Measurements from ENCODE around the gene HIP1R.

GRCh38 chr12:122872815-122873361, 37.6 kb downstream of the HIP1R start:
- TF ChIP-seq, protein P1, sequence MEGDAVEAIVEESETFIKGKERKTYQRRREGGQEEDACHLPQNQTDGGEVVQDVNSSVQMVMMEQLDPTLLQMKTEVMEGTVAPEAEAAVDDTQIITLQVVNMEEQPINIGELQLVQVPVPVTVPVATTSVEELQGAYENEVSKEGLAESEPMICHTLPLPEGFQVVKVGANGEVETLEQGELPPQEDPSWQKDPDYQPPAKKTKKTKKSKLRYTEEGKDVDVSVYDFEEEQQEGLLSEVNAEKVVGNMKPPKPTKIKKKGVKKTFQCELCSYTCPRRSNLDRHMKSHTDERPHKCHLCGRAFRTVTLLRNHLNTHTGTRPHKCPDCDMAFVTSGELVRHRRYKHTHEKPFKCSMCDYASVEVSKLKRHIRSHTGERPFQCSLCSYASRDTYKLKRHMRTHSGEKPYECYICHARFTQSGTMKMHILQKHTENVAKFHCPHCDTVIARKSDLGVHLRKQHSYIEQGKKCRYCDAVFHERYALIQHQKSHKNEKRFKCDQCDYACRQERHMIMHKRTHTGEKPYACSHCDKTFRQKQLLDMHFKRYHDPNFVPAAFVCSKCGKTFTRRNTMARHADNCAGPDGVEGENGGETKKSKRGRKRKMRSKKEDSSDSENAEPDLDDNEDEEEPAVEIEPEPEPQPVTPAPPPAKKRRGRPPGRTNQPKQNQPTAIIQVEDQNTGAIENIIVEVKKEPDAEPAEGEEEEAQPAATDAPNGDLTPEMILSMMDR (IDR thresholded peaks at IDR 0.05) = no peak
- TF ChIP-seq TEAD4 (IDR thresholded peaks at IDR 0.05; ENCODE audit: borderline replicate concordance, insufficient read depth) = no peak
- TF ChIP-seq, protein P2, sequence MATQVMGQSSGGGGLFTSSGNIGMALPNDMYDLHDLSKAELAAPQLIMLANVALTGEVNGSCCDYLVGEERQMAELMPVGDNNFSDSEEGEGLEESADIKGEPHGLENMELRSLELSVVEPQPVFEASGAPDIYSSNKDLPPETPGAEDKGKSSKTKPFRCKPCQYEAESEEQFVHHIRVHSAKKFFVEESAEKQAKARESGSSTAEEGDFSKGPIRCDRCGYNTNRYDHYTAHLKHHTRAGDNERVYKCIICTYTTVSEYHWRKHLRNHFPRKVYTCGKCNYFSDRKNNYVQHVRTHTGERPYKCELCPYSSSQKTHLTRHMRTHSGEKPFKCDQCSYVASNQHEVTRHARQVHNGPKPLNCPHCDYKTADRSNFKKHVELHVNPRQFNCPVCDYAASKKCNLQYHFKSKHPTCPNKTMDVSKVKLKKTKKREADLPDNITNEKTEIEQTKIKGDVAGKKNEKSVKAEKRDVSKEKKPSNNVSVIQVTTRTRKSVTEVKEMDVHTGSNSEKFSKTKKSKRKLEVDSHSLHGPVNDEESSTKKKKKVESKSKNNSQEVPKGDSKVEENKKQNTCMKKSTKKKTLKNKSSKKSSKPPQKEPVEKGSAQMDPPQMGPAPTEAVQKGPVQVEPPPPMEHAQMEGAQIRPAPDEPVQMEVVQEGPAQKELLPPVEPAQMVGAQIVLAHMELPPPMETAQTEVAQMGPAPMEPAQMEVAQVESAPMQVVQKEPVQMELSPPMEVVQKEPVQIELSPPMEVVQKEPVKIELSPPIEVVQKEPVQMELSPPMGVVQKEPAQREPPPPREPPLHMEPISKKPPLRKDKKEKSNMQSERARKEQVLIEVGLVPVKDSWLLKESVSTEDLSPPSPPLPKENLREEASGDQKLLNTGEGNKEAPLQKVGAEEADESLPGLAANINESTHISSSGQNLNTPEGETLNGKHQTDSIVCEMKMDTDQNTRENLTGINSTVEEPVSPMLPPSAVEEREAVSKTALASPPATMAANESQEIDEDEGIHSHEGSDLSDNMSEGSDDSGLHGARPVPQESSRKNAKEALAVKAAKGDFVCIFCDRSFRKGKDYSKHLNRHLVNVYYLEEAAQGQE (IDR thresholded peaks at IDR 0.05; ENCODE audit: low read depth, low read length) = no peak
- no peak for TF ChIP-seq TAF1 (IDR thresholded peaks at IDR 0.05; ENCODE audit: borderline replicate concordance, low read depth, low read length)
- no peak for TF ChIP-seq JUND (IDR thresholded peaks at IDR 0.05)
